GM23338 (cell line): ENCODE measurements around the gene ARHGAP28. TPM values are rescaled to one million over a fixed set of nuclear protein-coding genes. Genes with fewer than 3 reads are reported as not detected.

Experiments
- ATAC-seq: fragments of 200-7000 bp; cut with Tn5 transposase; 3 replicates; pipeline ENCODE4 v1.9.1; 2020
- DNase-seq: peaks from one replicate; pipeline ENCODE4 v3.0.0-alpha.2; 2015; ENCODE audit warnings: low spot score
- H2AFZ ChIP-seq: fragments of 200-600 bp; sonication (generic); 2 replicates; pipeline ENCODE4 v1.8.0; 2016; ENCODE audit warnings: antibody characterized with exemption, mild to moderate bottlenecking, moderate library complexity
- H3F3A ChIP-seq: fragments of 200-600 bp; sonication (generic); replicated peaks from 2 replicates; pipeline ENCODE4 v1.8.0; 2017; ENCODE audit warnings: antibody characterized with exemption, mixed run types, low read depth
- H3K27ac ChIP-seq: fragments of 200-600 bp; sonication (generic); 2 replicates; pipeline ENCODE4 v1.6.1; 2016; ENCODE audit warnings: low read depth
- H3K27me3 ChIP-seq: fragments of 200-600 bp; sonication (generic); 2 replicates; pipeline ENCODE4 v1.8.0; 2016; ENCODE audit warnings: mild to moderate bottlenecking, mixed run types, moderate library complexity; ENCODE audit not compliant: insufficient read depth
- H3K36me3 ChIP-seq: fragments of 200-600 bp; sonication (generic); 2 replicates; pipeline ENCODE4 v1.8.0; 2016; ENCODE audit warnings: mild to moderate bottlenecking; ENCODE audit not compliant: insufficient read depth
- H3K4me1 ChIP-seq: fragments of 200-600 bp; sonication (generic); 2 replicates; pipeline ENCODE4 v1.8.0; 2016; ENCODE audit warnings: mild to moderate bottlenecking, moderate library complexity; ENCODE audit not compliant: insufficient read depth
- H3K4me2 ChIP-seq: fragments of 200-600 bp; sonication (generic); 2 replicates; pipeline ENCODE4 v1.7.1; 2017; ENCODE audit warnings: mixed run types
- H3K4me3 ChIP-seq: fragments of 200-600 bp; sonication (generic); 2 replicates; pipeline ENCODE4 v1.6.1; 2016; ENCODE audit warnings: mixed run types
- H3K79me2 ChIP-seq: fragments of 200-600 bp; sonication (generic); replicated peaks from 2 replicates; pipeline ENCODE4 v1.8.0; 2017; ENCODE audit warnings: mild to moderate bottlenecking; ENCODE audit not compliant: insufficient read depth
- H3K9me2 ChIP-seq: fragments of 200-600 bp; sonication (generic); 2 replicates; pipeline ENCODE4 v1.8.0; 2017; ENCODE audit not compliant: insufficient read depth
- H4K20me1 ChIP-seq: fragments of 200-600 bp; sonication (generic); replicated peaks from 2 replicates; pipeline ENCODE4 v1.8.0; 2017; ENCODE audit warnings: mild to moderate bottlenecking; ENCODE audit not compliant: insufficient read depth
- H3K27ac Mint-ChIP-seq: 2 replicates; pipeline ENCODE4 v1.8.0; 2020; ENCODE audit warnings: inconsistent platforms, mild to moderate bottlenecking, moderate library complexity, mixed read lengths
- H3K27me3 Mint-ChIP-seq: 3 replicates; pipeline ENCODE4 v1.8.0; 2022; ENCODE audit warnings: low read depth, mild to moderate bottlenecking, moderate library complexity, mixed read lengths, inconsistent platforms; ENCODE audit not compliant: insufficient read depth, poor library complexity
- H3K36me3 Mint-ChIP-seq: 3 replicates; pipeline ENCODE4 v1.8.0; 2021; ENCODE audit warnings: low read depth, mild to moderate bottlenecking, inconsistent platforms, moderate library complexity, mixed read lengths
- H3K4me1 Mint-ChIP-seq: 3 replicates; pipeline ENCODE4 v1.8.0; 2020; ENCODE audit warnings: mild to moderate bottlenecking, inconsistent platforms, mixed read lengths
- H3K4me3 Mint-ChIP-seq: 3 replicates; pipeline ENCODE4 v1.8.0; 2021; ENCODE audit warnings: moderate library complexity, mild to moderate bottlenecking, inconsistent platforms, mixed read lengths
- H3K9me3 Mint-ChIP-seq: 3 replicates; pipeline ENCODE4 v1.8.0; 2020; ENCODE audit warnings: moderate library complexity, mild to moderate bottlenecking, inconsistent platforms, mixed read lengths
- CREB1 ChIP-seq: fragments of 250-450 bp; sonication (Bioruptor Pico); IDR thresholded peaks from 2 replicates; pipeline ENCODE4 v1.5.0; 2020; ENCODE audit warnings: low read depth, mild to moderate bottlenecking, moderate library complexity
- EZH2phosphoT487 ChIP-seq: fragments of 200-600 bp; sonication (generic); IDR thresholded peaks from one replicate; pipeline ENCODE4 v1.8.1; 2018; ENCODE audit warnings: antibody characterized with exemption; ENCODE audit not compliant: unreplicated experiment
- JUNB ChIP-seq: IDR thresholded peaks from one replicate; pipeline ENCODE4 v1.6.1; 2016; ENCODE audit warnings: antibody characterized with exemption; ENCODE audit not compliant: unreplicated experiment
- NANOG ChIP-seq: IDR thresholded peaks from 2 replicates; pipeline ENCODE4 v1.6.1; 2016; ENCODE audit warnings: antibody characterized with exemption, borderline replicate concordance
- POLR2AphosphoS5 ChIP-seq: IDR thresholded peaks from 2 replicates; pipeline ENCODE4 v1.6.1; 2016; ENCODE audit warnings: antibody characterized with exemption, low read depth
- ZNF114 ChIP-seq: fragments of 250-450 bp; sonication (Bioruptor Pico); IDR thresholded peaks from 2 replicates; pipeline ENCODE4 v1.5.0; 2020; ENCODE audit warnings: mild to moderate bottlenecking, moderate library complexity
- polyA plus RNA-seq: library from polyadenylated mRNA; unstranded; fragments of >200 nt; fragmentation: Nextera tagmentation; extraction: Ambion mirVana; gene quantifications from 2 replicates; pipeline ENCODE4 v1.2.1, GENCODE V29; 2016
- total RNA-seq: library from RNA; depleted of rRNA; stranded (reverse); fragments of >200 nt; shearing (Covaris generic); gene quantifications from 2 replicates; pipeline ENCODE4 v1.2.3, GENCODE V29; 2014
- TF ChIP-seq, protein P1 (sequence below): fragments of 250-450 bp; sonication (Bioruptor Pico); IDR thresholded peaks from 2 replicates; pipeline ENCODE4 v1.5.0; 2020; ENCODE audit warnings: mild to moderate bottlenecking, moderate library complexity
- TF ChIP-seq, protein P2 (sequence below): IDR thresholded peaks from 2 replicates; pipeline ENCODE4 v1.6.1; 2016; ENCODE audit warnings: antibody characterized with exemption
- TF ChIP-seq, protein P3 (sequence below): IDR thresholded peaks from one replicate; pipeline ENCODE4 v1.6.1; 2018; ENCODE audit warnings: antibody characterized with exemption; ENCODE audit not compliant: unreplicated experiment

The ARHGAP28 gene
- total and polyA plus RNA-seq, 2 experiments from 2014 or later, result 2.8 to 9.6 TPM

DNA sequence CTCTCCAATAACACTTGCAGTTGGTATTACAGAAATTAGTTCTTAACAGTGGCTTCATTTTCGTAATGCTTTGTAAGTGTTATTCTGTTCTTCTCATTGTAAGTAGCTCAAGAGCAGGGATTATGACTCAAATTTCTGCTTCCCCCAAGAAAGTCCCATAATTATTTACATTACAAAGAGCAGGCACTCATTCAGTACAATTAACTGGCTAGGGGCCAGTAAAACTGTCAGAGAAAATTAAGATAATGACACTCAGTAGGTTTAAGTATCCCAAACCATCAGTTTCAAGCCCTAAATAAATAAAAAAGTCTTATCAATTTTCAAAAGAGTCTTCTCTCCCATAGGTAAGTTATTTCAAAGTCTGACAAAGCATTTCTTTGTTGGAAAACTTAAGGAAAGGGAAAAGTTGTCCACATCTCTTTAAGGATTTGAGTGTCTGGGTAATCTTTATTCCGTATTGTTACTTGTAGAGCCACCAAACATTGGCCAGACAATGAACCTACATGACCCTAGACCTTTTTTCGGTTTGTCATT, 137.1 kb downstream of the ARHGAP28 start (continued):
- TF ChIP-seq, protein P1, sequence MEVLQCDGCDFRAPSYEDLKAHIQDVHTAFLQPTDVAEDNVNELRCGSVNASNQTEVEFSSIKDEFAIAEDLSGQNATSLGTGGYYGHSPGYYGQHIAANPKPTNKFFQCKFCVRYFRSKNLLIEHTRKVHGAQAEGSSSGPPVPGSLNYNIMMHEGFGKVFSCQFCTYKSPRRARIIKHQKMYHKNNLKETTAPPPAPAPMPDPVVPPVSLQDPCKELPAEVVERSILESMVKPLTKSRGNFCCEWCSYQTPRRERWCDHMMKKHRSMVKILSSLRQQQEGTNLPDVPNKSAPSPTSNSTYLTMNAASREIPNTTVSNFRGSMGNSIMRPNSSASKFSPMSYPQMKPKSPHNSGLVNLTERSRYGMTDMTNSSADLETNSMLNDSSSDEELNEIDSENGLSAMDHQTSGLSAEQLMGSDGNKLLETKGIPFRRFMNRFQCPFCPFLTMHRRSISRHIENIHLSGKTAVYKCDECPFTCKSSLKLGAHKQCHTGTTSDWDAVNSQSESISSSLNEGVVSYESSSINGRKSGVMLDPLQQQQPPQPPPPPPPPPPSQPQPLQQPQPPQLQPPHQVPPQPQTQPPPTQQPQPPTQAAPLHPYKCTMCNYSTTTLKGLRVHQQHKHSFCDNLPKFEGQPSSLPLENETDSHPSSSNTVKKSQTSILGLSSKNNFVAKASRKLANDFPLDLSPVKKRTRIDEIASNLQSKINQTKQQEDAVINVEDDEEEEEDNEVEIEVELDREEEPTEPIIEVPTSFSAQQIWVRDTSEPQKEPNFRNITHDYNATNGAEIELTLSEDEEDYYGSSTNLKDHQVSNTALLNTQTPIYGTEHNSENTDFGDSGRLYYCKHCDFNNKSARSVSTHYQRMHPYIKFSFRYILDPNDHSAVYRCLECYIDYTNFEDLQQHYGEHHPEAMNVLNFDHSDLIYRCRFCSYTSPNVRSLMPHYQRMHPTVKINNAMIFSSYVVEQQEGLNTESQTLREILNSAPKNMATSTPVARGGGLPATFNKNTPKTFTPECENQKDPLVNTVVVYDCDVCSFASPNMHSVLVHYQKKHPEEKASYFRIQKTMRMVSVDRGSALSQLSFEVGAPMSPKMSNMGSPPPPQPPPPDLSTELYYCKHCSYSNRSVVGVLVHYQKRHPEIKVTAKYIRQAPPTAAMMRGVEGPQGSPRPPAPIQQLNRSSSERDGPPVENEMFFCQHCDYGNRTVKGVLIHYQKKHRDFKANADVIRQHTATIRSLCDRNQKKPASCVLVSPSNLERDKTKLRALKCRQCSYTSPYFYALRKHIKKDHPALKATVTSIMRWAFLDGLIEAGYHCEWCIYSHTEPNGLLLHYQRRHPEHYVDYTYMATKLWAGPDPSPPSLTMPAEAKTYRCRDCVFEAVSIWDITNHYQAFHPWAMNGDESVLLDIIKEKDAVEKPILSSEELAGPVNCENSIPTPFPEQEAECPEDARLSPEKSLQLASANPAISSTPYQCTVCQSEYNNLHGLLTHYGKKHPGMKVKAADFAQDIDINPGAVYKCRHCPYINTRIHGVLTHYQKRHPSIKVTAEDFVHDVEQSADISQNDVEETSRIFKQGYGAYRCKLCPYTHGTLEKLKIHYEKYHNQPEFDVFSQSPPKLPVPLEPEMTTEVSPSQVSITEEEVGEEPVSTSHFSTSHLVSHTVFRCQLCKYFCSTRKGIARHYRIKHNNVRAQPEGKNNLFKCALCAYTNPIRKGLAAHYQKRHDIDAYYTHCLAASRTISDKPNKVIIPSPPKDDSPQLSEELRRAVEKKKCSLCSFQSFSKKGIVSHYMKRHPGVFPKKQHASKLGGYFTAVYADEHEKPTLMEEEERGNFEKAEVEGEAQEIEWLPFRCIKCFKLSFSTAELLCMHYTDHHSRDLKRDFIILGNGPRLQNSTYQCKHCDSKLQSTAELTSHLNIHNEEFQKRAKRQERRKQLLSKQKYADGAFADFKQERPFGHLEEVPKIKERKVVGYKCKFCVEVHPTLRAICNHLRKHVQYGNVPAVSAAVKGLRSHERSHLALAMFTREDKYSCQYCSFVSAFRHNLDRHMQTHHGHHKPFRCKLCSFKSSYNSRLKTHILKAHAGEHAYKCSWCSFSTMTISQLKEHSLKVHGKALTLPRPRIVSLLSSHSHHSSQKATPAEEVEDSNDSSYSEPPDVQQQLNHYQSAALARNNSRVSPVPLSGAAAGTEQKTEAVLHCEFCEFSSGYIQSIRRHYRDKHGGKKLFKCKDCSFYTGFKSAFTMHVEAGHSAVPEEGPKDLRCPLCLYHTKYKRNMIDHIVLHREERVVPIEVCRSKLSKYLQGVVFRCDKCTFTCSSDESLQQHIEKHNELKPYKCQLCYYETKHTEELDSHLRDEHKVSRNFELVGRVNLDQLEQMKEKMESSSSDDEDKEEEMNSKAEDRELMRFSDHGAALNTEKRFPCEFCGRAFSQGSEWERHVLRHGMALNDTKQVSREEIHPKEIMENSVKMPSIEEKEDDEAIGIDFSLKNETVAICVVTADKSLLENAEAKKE (CRISPR knock-in tag), result no peak
- TF ChIP-seq ZNF114 (CRISPR knock-in tag), result no peak
- no peak for TF ChIP-seq POLR2AphosphoS5
- no peak for TF ChIP-seq CREB1 (CRISPR knock-in tag)

DNA sequence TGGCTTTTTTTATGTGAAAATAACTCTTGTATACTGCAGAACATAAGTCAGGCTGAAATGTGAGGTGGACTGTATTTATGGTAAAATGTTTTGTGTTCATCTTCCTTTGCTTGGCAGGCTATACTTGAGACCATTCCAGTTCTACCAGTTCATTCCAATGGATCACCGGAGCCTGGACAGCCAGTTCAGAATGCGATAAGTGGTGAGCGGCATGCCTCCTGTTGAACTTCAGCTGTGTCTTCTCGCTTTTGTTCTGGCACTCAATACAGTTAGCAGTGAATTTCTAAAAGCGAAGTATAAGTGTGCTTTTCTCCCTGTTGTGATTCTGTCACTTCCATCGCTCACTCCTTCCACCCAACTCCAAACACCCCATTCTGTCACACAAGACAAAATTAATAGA, 138.5 kb downstream of the ARHGAP28 start:
- Histone ChIP-seq H4K20me1 (no peaks in the 10 kb centered on the region), H3K27ac (no peak overlapping the region), H3K4me3 (no peak overlapping the region), H3K36me3 (no peaks in the 10 kb centered on the region; the same call in 1 of the 2 replicates), H3K79me2 (no peaks in the 10 kb centered on the region), H3K4me1 (peaks cover 28% of the 10 kb centered on the region), H3K4me2 (no peak overlapping the region), H3K27me3 (no peaks in the 10 kb centered on the region), H2AFZ (no peak overlapping the region), H3F3A (no peaks in the 10 kb centered on the region), H3K9me2 (no peaks in the 10 kb centered on the region)
- no peak for DNase-seq
- Mint-ChIP-seq H3K4me1 (peaks cover 27% of the 10 kb centered on the region), H3K4me3 (no peak overlapping the region), H3K36me3 (no peaks in the 10 kb centered on the region), H3K27ac (peak overlapping the region; percentile 11; the same call in 1 of the 2 replicates), H3K27me3 (peaks cover 1% of the 10 kb centered on the region), H3K9me3 (no peaks in the 10 kb centered on the region)
- ATAC-seq, result no peak
- TF ChIP-seq EZH2phosphoT487, result no peak
- TF ChIP-seq, protein P2, sequence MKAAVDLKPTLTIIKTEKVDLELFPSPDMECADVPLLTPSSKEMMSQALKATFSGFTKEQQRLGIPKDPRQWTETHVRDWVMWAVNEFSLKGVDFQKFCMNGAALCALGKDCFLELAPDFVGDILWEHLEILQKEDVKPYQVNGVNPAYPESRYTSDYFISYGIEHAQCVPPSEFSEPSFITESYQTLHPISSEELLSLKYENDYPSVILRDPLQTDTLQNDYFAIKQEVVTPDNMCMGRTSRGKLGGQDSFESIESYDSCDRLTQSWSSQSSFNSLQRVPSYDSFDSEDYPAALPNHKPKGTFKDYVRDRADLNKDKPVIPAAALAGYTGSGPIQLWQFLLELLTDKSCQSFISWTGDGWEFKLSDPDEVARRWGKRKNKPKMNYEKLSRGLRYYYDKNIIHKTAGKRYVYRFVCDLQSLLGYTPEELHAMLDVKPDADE, result no peak
- no peak for TF ChIP-seq CREB1 (CRISPR knock-in tag)
- no peak for TF ChIP-seq POLR2AphosphoS5
- TF ChIP-seq NANOG, result no peak
- TF ChIP-seq, protein P3, sequence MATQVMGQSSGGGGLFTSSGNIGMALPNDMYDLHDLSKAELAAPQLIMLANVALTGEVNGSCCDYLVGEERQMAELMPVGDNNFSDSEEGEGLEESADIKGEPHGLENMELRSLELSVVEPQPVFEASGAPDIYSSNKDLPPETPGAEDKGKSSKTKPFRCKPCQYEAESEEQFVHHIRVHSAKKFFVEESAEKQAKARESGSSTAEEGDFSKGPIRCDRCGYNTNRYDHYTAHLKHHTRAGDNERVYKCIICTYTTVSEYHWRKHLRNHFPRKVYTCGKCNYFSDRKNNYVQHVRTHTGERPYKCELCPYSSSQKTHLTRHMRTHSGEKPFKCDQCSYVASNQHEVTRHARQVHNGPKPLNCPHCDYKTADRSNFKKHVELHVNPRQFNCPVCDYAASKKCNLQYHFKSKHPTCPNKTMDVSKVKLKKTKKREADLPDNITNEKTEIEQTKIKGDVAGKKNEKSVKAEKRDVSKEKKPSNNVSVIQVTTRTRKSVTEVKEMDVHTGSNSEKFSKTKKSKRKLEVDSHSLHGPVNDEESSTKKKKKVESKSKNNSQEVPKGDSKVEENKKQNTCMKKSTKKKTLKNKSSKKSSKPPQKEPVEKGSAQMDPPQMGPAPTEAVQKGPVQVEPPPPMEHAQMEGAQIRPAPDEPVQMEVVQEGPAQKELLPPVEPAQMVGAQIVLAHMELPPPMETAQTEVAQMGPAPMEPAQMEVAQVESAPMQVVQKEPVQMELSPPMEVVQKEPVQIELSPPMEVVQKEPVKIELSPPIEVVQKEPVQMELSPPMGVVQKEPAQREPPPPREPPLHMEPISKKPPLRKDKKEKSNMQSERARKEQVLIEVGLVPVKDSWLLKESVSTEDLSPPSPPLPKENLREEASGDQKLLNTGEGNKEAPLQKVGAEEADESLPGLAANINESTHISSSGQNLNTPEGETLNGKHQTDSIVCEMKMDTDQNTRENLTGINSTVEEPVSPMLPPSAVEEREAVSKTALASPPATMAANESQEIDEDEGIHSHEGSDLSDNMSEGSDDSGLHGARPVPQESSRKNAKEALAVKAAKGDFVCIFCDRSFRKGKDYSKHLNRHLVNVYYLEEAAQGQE, result no peak
- TF ChIP-seq JUNB, result no peak
